Measurements from ENCODE around the gene IRF2BP2.

DNA sequence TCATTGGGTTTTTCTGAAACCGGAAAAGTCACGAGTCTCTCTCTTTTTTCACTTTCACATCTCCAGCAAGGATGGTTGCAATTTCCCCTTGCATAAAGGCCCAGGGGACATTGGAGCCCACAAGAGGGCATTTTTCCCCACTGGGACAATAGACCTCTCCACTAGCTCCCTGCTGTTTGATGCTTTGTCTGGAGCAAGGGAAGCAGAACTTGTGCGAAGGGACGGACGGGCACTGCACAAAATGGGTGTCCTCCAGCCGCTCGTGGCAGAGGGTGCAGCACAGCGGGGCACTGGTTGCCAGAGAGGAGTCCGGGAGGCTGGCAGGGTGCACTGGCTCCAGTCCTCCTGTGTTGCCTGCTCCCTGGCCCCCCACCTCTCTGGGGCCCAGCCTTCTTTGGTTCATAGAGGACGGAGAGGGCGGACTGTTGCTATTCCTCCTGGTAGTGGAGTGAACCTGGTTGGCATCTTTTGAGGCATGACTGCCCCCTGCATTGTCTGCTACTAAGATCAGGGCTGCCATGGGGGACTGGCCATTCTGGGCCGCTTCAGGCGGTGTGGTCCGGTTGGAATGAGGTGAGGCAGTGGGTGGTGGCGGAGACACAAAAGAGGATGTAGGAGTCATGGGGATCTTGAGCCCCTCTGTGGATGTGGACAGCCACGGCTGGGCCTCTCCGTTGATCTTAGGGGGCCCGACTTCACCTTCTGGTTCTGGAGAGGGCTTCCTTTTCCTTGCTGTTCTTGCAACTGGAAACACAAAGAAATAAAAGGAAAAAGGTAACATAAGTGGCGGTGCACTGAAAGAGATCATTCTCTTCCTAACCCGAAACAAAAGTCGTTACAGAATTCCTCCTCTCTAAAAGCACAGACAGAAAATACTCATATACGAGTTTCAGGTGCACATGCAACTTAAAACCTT, 2.6 kb downstream of the IRF2BP2 start:
- TF ChIP-seq, protein P1, sequence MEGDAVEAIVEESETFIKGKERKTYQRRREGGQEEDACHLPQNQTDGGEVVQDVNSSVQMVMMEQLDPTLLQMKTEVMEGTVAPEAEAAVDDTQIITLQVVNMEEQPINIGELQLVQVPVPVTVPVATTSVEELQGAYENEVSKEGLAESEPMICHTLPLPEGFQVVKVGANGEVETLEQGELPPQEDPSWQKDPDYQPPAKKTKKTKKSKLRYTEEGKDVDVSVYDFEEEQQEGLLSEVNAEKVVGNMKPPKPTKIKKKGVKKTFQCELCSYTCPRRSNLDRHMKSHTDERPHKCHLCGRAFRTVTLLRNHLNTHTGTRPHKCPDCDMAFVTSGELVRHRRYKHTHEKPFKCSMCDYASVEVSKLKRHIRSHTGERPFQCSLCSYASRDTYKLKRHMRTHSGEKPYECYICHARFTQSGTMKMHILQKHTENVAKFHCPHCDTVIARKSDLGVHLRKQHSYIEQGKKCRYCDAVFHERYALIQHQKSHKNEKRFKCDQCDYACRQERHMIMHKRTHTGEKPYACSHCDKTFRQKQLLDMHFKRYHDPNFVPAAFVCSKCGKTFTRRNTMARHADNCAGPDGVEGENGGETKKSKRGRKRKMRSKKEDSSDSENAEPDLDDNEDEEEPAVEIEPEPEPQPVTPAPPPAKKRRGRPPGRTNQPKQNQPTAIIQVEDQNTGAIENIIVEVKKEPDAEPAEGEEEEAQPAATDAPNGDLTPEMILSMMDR (IDR thresholded peaks at IDR 0.05; ENCODE audit: poor library complexity) = no peak
- TF ChIP-seq EZH2 (IDR thresholded peaks at IDR 0.05; ENCODE audit: borderline replicate concordance) = no peak
